ENCODE data around the gene POF1B.
"Not testable (repeated sequence)": the region's sequence is repeated elsewhere in the genome, so short reads cannot be mapped to it uniquely, and the experiment has no call there.

POF1B gene

GRCh38 chrX:85359051-85359450 lies 20.4 kb downstream of the POF1B start:
- Histone ChIP-seq H3K4me3 (no peak overlapping the region), H3K27me3 (peaks cover 25 to 81% (median 74%) of the 10 kb centered on the region in 11 experiments; a peak in 21 of 22 replicates), H4K20me1 (no peaks in the 10 kb centered on the region), H3K36me3 (no peaks in the 10 kb centered on the region), H3K9ac (no peak overlapping the region), H3K27ac (no peak overlapping the region), H3K9me3 (replicated peaks in 1 of 11) (peaks cover 0 to 9% (median 0%) of the 10 kb centered on the region in 11 experiments; a peak in 3 of 22 replicates), H3K4me1 (no peaks in the 10 kb centered on the region), H3K4me2 (no peak overlapping the region)
- TF ChIP-seq Cebpa-rat (IDR thresholded peaks at IDR 0.05): no peak

- Histone ChIP-seq H3K9me3 (replicated peaks in 1 of 11) (no peaks in the 10 kb centered on the region), H4K20me1 (0 out of 22 replicates have a peak, but pooled peaks cover 0 to 4% (median 0%) of the 10 kb centered on the region in 11 experiments), H3K4me1 (no peaks in the 10 kb centered on the region), H3K4me3 (no peak overlapping the region), H3K4me2 (no peak overlapping the region), H3K27ac (no peak overlapping the region), H3K27me3 (peaks cover 32 to 91% (median 72%) of the 10 kb centered on the region in 11 experiments; a peak in 21 of 22 replicates), H3K9ac (no peak overlapping the region), H3K36me3 (no peaks in the 10 kb centered on the region)
- TF ChIP-seq Cebpa-rat (IDR thresholded peaks at IDR 0.05): no peak
Observed at GRCh38 chrX:85345523-85345922, 33.9 kb downstream of the POF1B start.

GRCh38 chrX:85327060-85327333 lies 52.5 kb downstream of the POF1B start:
- Histone ChIP-seq H3K4me2 (no peak overlapping the region), H3K9me3 (replicated peaks in 1 of 11) (peaks cover 0 to 11% (median 0%) of the 10 kb centered on the region in 11 experiments; a peak in 1 of 22 replicates), H4K20me1 (no peaks in the 10 kb centered on the region; a peak in 2 of 22 replicates), H3K4me3 (no peak overlapping the region), H3K9ac (no peak overlapping the region), H3K27me3 (peaks cover 4 to 77% (median 47%) of the 10 kb centered on the region in 11 experiments; a peak in 19 of 22 replicates), H3K36me3 (no peaks in the 10 kb centered on the region), H3K27ac (no peak overlapping the region), H3K4me1 (no peaks in the 10 kb centered on the region)
- no peak for TF ChIP-seq Cebpa-rat (IDR thresholded peaks at IDR 0.05)

- no peaks in the 10 kb centered on the region for H3K4me1 ChIP-seq
Observed at GRCh38 chrX:85326234-85327059, 53.0 kb downstream of the POF1B start.

GRCh38 chrX:85311348-85311747 lies 68.1 kb downstream of the POF1B start:
- peaks cover 30 to 91% (median 78%) of the 10 kb centered on the region in 11 experiments for H3K27me3 ChIP-seq
- not testable (repeated sequence) for H4K20me1 ChIP-seq, H3K4me3 ChIP-seq

More at GRCh38 chrX:85326234-85327059, 53.0 kb downstream of the POF1B start:
- TF ChIP-seq Cebpa-rat (IDR thresholded peaks at IDR 0.05): no peak
- Histone ChIP-seq H4K20me1 (no peaks in the 10 kb centered on the region; a peak in 2 of 22 replicates), H3K27ac (no peak overlapping the region), H3K4me2 (no peak overlapping the region), H3K9ac (no peak overlapping the region), H3K27me3 (peaks cover 4 to 72% (median 42%) of the 10 kb centered on the region in 11 experiments; a peak in 18 of 22 replicates), H3K4me3 (no peak overlapping the region), H3K36me3 (no peaks in the 10 kb centered on the region), H3K9me3 (replicated peaks in 1 of 11) (peaks cover 0 to 11% (median 0%) of the 10 kb centered on the region in 11 experiments; a peak in 1 of 22 replicates)

GRCh38 chrX:85309717-85310116 lies 69.7 kb downstream of the POF1B start:
- Histone ChIP-seq H3K4me3 (no peak overlapping the region), H3K4me2 (no peak overlapping the region), H3K9me3 (replicated peaks in 1 of 11) (peaks cover 0 to 6% (median 0%) of the 10 kb centered on the region in 11 experiments; a peak in 2 of 22 replicates), H3K36me3 (no peaks in the 10 kb centered on the region), H3K9ac (no peak overlapping the region), H3K27me3 (peaks cover 29 to 91% (median 82%) of the 10 kb centered on the region in 11 experiments), H3K27ac (no peak overlapping the region), H4K20me1 (no peaks in the 10 kb centered on the region), H3K4me1 (no peaks in the 10 kb centered on the region)
- TF ChIP-seq Cebpa-rat (IDR thresholded peaks at IDR 0.05): no peak

More at GRCh38 chrX:85311348-85311747, 68.1 kb downstream of the POF1B start:
- H3K4me2 ChIP-seq; H3K9ac ChIP-seq; H3K4me1 ChIP-seq; H3K9me3 ChIP-seq (replicated peaks in 1 of 11); H3K36me3 ChIP-seq; H3K27ac ChIP-seq: not testable (repeated sequence)

- Histone ChIP-seq H3K27ac (no peak overlapping the region), H3K9me3 (replicated peaks in 1 of 11) (peaks cover 0 to 10% (median 0%) of the 10 kb centered on the region in 11 experiments; a peak in 3 of 22 replicates), H4K20me1 (no peaks in the 10 kb centered on the region), H3K4me2 (peak overlapping the region in 3 of 11 experiments; percentile 11 to 33 (median 28); a peak in 3 of 22 replicates), H3K4me3 (no peak overlapping the region), H3K9ac (no peak overlapping the region), H3K4me1 (peaks cover 0 to 6% (median 0%) of the 10 kb centered on the region in 10 experiments; a peak in 2 of 20 replicates), H3K27me3 (peaks cover 22 to 90% (median 61%) of the 10 kb centered on the region in 11 experiments; a peak in 20 of 22 replicates), H3K36me3 (no peaks in the 10 kb centered on the region)
- TF ChIP-seq Cebpa-rat (IDR thresholded peaks at IDR 0.05): no peak
Observed at GRCh38 chrX:85303544-85303943, 75.9 kb downstream of the POF1B start.

- Histone ChIP-seq H3K9me3 (replicated peaks in 1 of 11) (peaks cover 15 to 47% (median 25%) of the 10 kb centered on the region in 11 experiments), H3K4me1 (no peaks in the 10 kb centered on the region), H3K36me3 (no peaks in the 10 kb centered on the region), H3K4me2 (no peak overlapping the region), H3K27ac (no peak overlapping the region), H4K20me1 (no peaks in the 10 kb centered on the region), H3K4me3 (no peak overlapping the region), H3K27me3 (peaks cover 2 to 81% (median 52%) of the 10 kb centered on the region in 11 experiments; a peak in 20 of 22 replicates), H3K9ac (no peak overlapping the region)
- TF ChIP-seq Cebpa-rat (IDR thresholded peaks at IDR 0.05): no peak
Observed at GRCh38 chrX:85288992-85289723, 90.3 kb downstream of the POF1B start.

GRCh38 chrX:85285286-85285685 lies 94.2 kb downstream of the POF1B start:
- H3K4me1 ChIP-seq, H3K36me3 ChIP-seq, H3K9ac ChIP-seq, H3K4me2 ChIP-seq, H3K27ac ChIP-seq, H3K4me3 ChIP-seq, H4K20me1 ChIP-seq: not testable (repeated sequence)
- Histone ChIP-seq H3K27me3 (peaks cover 10 to 66% (median 46%) of the 10 kb centered on the region in 11 experiments; a peak in 19 of 22 replicates), H3K9me3 (replicated peaks in 1 of 11) (peaks cover 0 to 21% (median 10%) of the 10 kb centered on the region in 11 experiments; a peak in 17 of 22 replicates)

Data from BLaER1 treated with 17β-estradiol and CSF1 and Interleukin-3, amounts not matched to agents 10 nM and 100 nM (cell line).